Breast epithelium (tissue), 3 donors: ENCODE data around the gene RNF111.
"Not testable (repeated sequence)": the region's sequence is repeated elsewhere in the genome, so short reads cannot be mapped to it uniquely, and the experiment has no call there.

ENCODE experiments used
- CTCF ChIP-seq, 3 donors: fragments of 450-650 bp; IDR thresholded peaks; one replicate each; pipeline ENCODE4 v1.5.1; 2016 to 2017; ENCODE audit warnings: antibody characterized with exemption in 3 of 3, mild to moderate bottlenecking in 3 of 3, moderate library complexity in 3 of 3
- POLR2A ChIP-seq: fragments of 450-650 bp; IDR thresholded peaks from one replicate; pipeline ENCODE4 v1.6.1; 2016; ENCODE audit warnings: antibody characterized with exemption, mild to moderate bottlenecking, moderate library complexity
- POLR2AphosphoS5 ChIP-seq, 3 donors: sonication (generic); formaldehyde crosslinking; IDR thresholded peaks; one replicate each; pipeline ENCODE4 v1.6.1; 2017; ENCODE audit warnings: antibody characterized with exemption in 3 of 3

DNA sequence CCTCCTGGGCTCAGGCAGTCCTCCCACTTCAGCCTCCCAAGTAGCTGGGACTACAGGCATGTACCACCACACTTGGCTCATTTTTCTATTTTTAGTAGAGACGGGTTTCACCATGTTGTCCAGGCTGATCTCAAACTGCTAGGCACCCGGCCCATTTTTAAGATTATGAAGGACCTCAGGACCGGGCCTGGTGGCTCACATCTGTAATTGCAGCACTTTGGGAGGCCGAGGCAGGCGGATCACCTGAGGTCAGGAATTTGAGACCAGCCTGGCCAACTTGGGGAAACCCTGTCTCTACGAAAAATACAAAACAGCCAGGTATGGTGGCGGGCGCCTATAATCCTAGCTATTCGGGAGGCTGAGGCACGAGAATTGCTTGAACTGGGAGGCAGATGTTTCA, 12.8 kb downstream of the RNF111 start:
- not testable (repeated sequence) for TF ChIP-seq CTCF (IDR thresholded peaks at IDR 0.05); POLR2A; POLR2AphosphoS5 (IDR thresholded peaks at IDR 0.05)
